Thymus (tissue), 14 donors: ENCODE results near the gene COG5. TPM values are rescaled to one million over a fixed set of nuclear protein-coding genes. Genes with fewer than 3 reads are reported as not detected.
A peak's percentile ranks its signal among the peaks of the same experiment; 100 is the strongest.

ENCODE experiments used
- DNase-seq, 9 donors: peaks; one replicate each; pipeline ENCODE4 v3.0.0-alpha.2; 2013; ENCODE audit warnings: low spot score in 9 of 9, low read depth in 6 of 9, missing footprints in 1 of 9
- H3K27ac ChIP-seq, 2 donors: one replicate each; pipeline ENCODE4 v1.5.1; 2013; ENCODE audit warnings: control low read depth in 1 of 2, low read depth in 1 of 2, low read length in 1 of 2, mild to moderate bottlenecking in 1 of 2, moderate library complexity in 1 of 2
- H3K27me3 ChIP-seq, 2 donors: one replicate each; pipeline ENCODE4 v1.5.1; 2013; ENCODE audit warnings: low read length in 1 of 2; ENCODE audit not compliant: control insufficient read depth in 2 of 2, insufficient read depth in 1 of 2
- H3K36me3 ChIP-seq, 2 donors: one replicate each; pipeline ENCODE4 v1.5.1; 2013; ENCODE audit warnings: low read length in 1 of 2, mild to moderate bottlenecking in 1 of 2, moderate library complexity in 1 of 2; ENCODE audit not compliant: control insufficient read depth in 2 of 2, insufficient read depth in 2 of 2
- H3K4me1 ChIP-seq, 2 donors: one replicate each; pipeline ENCODE4 v1.5.1; 2013; ENCODE audit warnings: low read length in 2 of 2; ENCODE audit not compliant: control insufficient read depth in 2 of 2, insufficient read depth in 2 of 2
- H3K4me3 ChIP-seq, 2 donors: one replicate each; pipeline ENCODE4 v1.5.1; 2013; ENCODE audit warnings: low read length in 2 of 2, control low read depth in 1 of 2, mild to moderate bottlenecking in 1 of 2
- H3K9me3 ChIP-seq, 2 donors: one replicate each; pipeline ENCODE4 v1.5.1; 2013; ENCODE audit warnings: low read length in 1 of 2, mild to moderate bottlenecking in 1 of 2; ENCODE audit not compliant: control insufficient read depth in 2 of 2, insufficient read depth in 1 of 2
- WGBS: extraction: QIAGEN DNeasy Blood & Tissue Kit; methylation state at CpG from one replicate; pipeline ENCODE4 v1.1.7; 2013; 5-methylcytosine and 5-hydroxymethylcytosine counted together
- long read RNA-seq, 10 donors: transcript quantifications; one replicate each; lab custom pipeline, GENCODE V29; 2026
- polyA plus RNA-seq: library from polyadenylated mRNA; stranded (reverse); fragments of 200-250 nt; gene quantifications from one replicate; pipeline ENCODE4 v1.2.3, GENCODE V29; 2013
- total RNA-seq: library from RNA; stranded (reverse); fragments of 120-200 nt; gene quantifications from one replicate; pipeline ENCODE4 v1.2.4, GENCODE V29; 2013
- donor health status: healthy.

COG5 gene
- total RNA-seq (25.2 TPM), polyA plus RNA-seq (8.7 TPM)
- long read RNA-seq, donor 1, result 0 reads
- long read RNA-seq, donor 2, result 0 reads
- long read RNA-seq, donor 3, full-length matches to known transcripts, result 6 of 6 reads
- long read RNA-seq, donor 3, partial matches to known transcripts, result 0 of 6 reads
- long read RNA-seq, donor 3, other reads (novel, unspliced or antisense), result 0 of 6 reads
- long read RNA-seq, donor 4, full-length matches to known transcripts, result 2 of 2 reads
- long read RNA-seq, donor 4, partial matches to known transcripts, result 0 of 2 reads
- long read RNA-seq, donor 4, other reads (novel, unspliced or antisense), result 0 of 2 reads
- long read RNA-seq, donor 5, full-length matches to known transcripts, result 4 of 4 reads
- long read RNA-seq, donor 5, partial matches to known transcripts, result 0 of 4 reads
- long read RNA-seq, donor 5, other reads (novel, unspliced or antisense), result 0 of 4 reads
- long read RNA-seq, donor 6, full-length matches to known transcripts, result 4 of 16 reads
- long read RNA-seq, donor 6, partial matches to known transcripts, result 12 of 16 reads
- long read RNA-seq, donor 6, other reads (novel, unspliced or antisense), result 0 of 16 reads
- long read RNA-seq, donor 7, full-length matches to known transcripts, result 7 of 27 reads
- long read RNA-seq, donor 7, partial matches to known transcripts, result 14 of 27 reads
- long read RNA-seq, donor 7, other reads (novel, unspliced or antisense), result 6 of 27 reads
- long read RNA-seq, donor 8, result 0 reads
- long read RNA-seq, donor 9, full-length matches to known transcripts, result 2 of 2 reads
- long read RNA-seq, donor 9, partial matches to known transcripts, result 0 of 2 reads
- long read RNA-seq, donor 9, other reads (novel, unspliced or antisense), result 0 of 2 reads
- long read RNA-seq, donor 10, full-length matches to known transcripts, result 1 of 11 reads
- long read RNA-seq, donor 10, partial matches to known transcripts, result 10 of 11 reads
- long read RNA-seq, donor 10, other reads (novel, unspliced or antisense), result 0 of 11 reads

- WGBS, result under 1% methylated on average over 55 of the region's 55 CpGs
- peak within 1 kb of the TSS; percentile 80 to 85 for H3K27ac ChIP-seq
- peak within 1 kb of the TSS; percentile 79 to 81 for H3K4me3 ChIP-seq
- H3K36me3 ChIP-seq, result no peaks in the 10 kb centered on the region
- H3K9me3 ChIP-seq, result no peaks in the 10 kb centered on the region
- H3K4me1 ChIP-seq, result no peaks in the 10 kb centered on the region
- DNase-seq, result peak; percentile 74 to 94 (median 86)
- H3K27me3 ChIP-seq, result no peaks in the 10 kb centered on the region
Observed at GRCh38 chr7:107563775-107564552, at the start of gene COG5, which contains the start of gene DUS4L. COG5 (minus strand) TSS chr7:107563920; CDS start chr7:107563896, 24 bp downstream. DUS4L (plus strand) TSS chr7:107563971; CDS start chr7:107567071, 3,100 bp downstream.

GRCh38 chr7:107613439-107613838 is 49.7 kb upstream of the COG5 start:
- no peak for DNase-seq
- no peak overlapping the region for H3K4me3 ChIP-seq
- peaks cover 4 to 10% of the 10 kb centered on the region in 2 donors for H3K36me3 ChIP-seq
- no peaks in the 10 kb centered on the region for H3K9me3 ChIP-seq
- no peaks in the 10 kb centered on the region for H3K4me1 ChIP-seq
- H3K27me3 ChIP-seq, result no peaks in the 10 kb centered on the region
- H3K27ac ChIP-seq, result no peak overlapping the region
- WGBS, result 99% methylated on average over 1 of the region's 1 CpG

DNA sequence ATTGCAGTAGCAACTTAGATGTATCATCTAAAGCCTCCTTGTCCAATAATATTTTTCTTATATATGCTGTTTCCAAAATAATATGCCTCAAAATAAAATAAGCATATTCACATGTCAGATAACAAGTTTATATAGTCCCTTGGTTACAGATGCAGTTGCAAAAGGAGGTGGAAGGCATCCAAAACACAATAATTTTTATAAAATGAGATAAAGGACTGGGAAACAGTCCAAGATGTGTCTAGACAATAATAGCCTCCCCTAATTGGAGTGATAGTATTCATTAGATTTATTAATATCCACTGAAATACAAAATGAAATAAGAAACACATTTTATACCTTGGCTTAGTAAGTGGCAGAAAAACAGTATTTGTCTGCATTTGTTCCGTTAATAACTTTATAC is 46.6 kb upstream of the COG5 start:
- Histone ChIP-seq H3K36me3 (peaks cover 4 to 10% of the 10 kb centered on the region in 2 donors), H3K9me3 (no peaks in the 10 kb centered on the region), H3K4me3 (no peak overlapping the region), H3K27ac (no peak overlapping the region), H3K4me1 (no peaks in the 10 kb centered on the region), H3K27me3 (no peaks in the 10 kb centered on the region)
- no peak for DNase-seq
- WGBS, result 99% methylated on average over 1 of the region's 1 CpG

DNA sequence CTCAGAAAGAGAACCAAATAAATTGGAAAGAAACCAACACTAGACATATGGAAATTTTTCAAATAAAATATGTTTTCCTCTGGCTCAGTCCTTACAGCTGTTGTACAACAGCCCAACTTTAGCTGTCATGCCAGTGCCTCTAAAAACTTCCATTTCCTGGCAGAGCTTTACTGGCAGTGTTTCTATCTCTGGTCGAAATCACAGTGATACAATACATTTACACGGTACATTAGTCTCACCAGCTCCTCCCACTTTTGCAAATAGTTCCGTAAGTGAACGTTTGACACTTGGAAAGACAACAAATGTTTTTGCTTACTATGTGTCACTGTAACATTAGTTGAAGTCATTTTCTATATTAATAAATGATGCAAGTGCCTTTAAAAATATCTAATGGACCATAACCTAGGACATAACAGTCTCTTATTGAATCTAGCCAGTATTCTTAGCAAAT is 46.1 kb upstream of the COG5 start:
- no peak for DNase-seq

GRCh38 chr7:107606303-107606702 is 42.6 kb upstream of the COG5 start:
- no peaks in the 10 kb centered on the region for H3K4me1 ChIP-seq
- H3K9me3 ChIP-seq, result no peaks in the 10 kb centered on the region
- peaks cover 0 to 7% of the 10 kb centered on the region in 2 donors for H3K36me3 ChIP-seq
- H3K4me3 ChIP-seq, result no peak overlapping the region
- WGBS, result 94% methylated on average over 1 of the region's 1 CpG
- no peaks in the 10 kb centered on the region for H3K27me3 ChIP-seq
- no peak for DNase-seq
- H3K27ac ChIP-seq, result no peak overlapping the region

More for the DNA sequence above, 46.1 kb upstream of the COG5 start:
- H3K36me3 ChIP-seq, result peaks cover 4 to 8% of the 10 kb centered on the region in 2 donors
- H3K4me3 ChIP-seq, result no peak overlapping the region
- no peaks in the 10 kb centered on the region for H3K4me1 ChIP-seq
- no peak overlapping the region for H3K27ac ChIP-seq
- 95% methylated on average over 4 of the region's 4 CpGs for WGBS
- no peaks in the 10 kb centered on the region for H3K27me3 ChIP-seq
- H3K9me3 ChIP-seq, result no peaks in the 10 kb centered on the region

DNA sequence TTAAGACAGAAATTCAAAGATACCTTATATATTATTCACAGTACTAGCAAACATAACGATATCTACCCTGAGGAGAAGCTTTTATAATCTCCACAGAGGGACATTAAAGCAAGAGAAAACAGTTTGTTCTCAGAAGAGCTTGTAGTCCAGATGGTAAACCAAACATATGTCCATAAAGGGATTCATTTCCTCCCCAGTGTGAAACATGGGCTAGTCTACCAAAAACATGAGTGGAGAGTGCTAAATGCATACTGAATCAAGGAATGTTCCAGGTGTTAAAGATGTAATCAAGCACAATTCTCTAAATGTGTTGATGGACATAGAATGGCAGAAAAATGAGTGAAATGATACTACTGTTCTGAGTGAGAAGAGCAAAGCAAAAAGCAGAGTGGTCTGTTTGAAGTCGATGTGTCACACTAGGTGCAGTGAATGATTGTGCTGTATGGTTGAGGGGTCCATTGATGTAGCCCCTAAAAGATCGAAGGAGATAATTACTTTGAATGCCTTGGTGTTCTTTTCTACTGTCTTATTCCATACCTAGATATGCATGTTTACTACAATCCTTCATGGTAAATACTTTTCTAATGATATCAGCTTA is 41.6 kb upstream of the COG5 start:
- H3K4me3 ChIP-seq, result no peak overlapping the region
- no peak for DNase-seq
- peaks cover 0 to 7% of the 10 kb centered on the region in 2 donors for H3K36me3 ChIP-seq
- H3K4me1 ChIP-seq, result no peaks in the 10 kb centered on the region
- no peak overlapping the region for H3K27ac ChIP-seq
- H3K9me3 ChIP-seq, result no peaks in the 10 kb centered on the region
- H3K27me3 ChIP-seq, result no peaks in the 10 kb centered on the region
- WGBS, result 98% methylated on average over 3 of the region's 3 CpGs

DNA sequence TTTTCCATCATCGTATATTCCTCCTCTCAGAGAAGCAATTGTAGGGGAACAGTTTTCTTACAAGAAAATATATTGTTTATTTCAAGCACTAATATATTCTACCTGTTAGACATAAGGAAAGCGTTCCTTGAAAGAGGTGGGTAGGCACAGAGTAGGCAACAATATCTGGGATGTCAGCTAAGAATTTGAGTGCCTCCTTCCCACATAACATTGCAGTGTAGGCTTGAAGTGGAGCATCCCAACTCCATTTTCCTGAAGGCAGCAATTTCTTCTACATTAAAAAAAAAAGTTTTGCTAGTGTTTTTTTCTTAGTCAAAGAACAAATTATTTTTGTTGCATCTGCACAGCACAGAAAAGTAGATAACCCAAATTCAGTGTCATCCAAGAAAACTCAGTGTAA is 37.1 kb upstream of the COG5 start:
- no peak for DNase-seq
- H3K36me3 ChIP-seq, result peaks cover 2 to 4% of the 10 kb centered on the region in 2 donors
- over 99% methylated on average over 2 of the region's 2 CpGs for WGBS
- no peaks in the 10 kb centered on the region for H3K27me3 ChIP-seq
- H3K4me1 ChIP-seq, result no peaks in the 10 kb centered on the region
- no peak overlapping the region for H3K4me3 ChIP-seq
- H3K27ac ChIP-seq, result no peak overlapping the region
- H3K9me3 ChIP-seq, result no peaks in the 10 kb centered on the region

DNA sequence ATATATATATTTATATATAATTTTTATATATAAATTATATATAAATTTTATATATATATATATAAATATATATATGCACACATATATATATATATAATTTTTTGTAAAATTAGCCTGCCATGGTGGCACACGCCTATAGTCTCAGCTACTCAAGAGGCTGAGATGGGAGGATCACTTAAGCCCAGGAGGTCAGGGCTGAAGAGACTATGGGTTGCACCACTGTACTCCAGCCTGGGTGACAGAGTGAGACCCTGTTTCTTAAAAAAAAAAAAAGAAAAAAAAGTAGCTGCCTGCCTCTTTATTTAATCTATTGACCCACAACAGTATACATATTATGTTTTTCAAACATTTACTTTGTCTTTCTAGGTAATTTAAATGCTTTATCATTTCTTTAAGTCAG is 35.5 kb upstream of the COG5 start:
- DNase-seq, result no peak
- Histone ChIP-seq H3K4me3 (no peak overlapping the region), H3K27ac (no peak overlapping the region), H3K36me3 (peaks cover 2 to 7% of the 10 kb centered on the region in 2 donors), H3K9me3 (no peaks in the 10 kb centered on the region), H3K4me1 (no peaks in the 10 kb centered on the region), H3K27me3 (no peaks in the 10 kb centered on the region)
- WGBS, result 99% methylated on average over 1 of the region's 1 CpG
